Measurements from ENCODE around the gene CC2D1A.

The CC2D1A gene

DNA sequence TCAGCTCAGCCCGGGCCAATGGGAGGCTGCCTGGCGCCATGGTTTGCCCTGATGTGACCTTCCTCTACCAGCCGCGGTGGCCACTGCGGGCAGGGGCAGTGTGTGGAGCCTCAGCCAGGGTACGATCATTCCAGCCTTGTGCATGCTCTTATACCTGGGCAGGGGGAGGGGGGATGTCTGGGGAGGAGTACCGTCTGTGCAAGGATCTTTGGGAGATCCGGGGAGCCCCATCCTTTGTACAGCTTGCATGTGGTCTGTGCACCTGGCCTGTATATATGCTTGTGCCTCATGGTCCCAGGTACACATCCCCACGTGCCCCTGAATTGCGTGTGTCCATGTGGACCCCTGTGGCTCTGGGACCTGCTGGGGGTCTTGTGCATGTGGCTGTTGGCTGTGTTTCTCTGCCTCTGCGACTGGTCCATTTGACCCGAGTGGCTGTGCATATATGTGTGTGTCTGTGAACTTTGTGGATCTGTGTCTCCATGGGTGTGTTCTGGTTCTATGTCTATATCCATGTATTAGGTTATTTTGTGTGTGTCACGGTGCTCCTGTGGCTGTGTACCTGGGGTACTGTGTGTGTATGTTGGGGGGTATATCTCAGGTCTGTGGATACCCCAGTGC lies 41.8 kb upstream of the CC2D1A start:
- TF ChIP-seq, protein P1, sequence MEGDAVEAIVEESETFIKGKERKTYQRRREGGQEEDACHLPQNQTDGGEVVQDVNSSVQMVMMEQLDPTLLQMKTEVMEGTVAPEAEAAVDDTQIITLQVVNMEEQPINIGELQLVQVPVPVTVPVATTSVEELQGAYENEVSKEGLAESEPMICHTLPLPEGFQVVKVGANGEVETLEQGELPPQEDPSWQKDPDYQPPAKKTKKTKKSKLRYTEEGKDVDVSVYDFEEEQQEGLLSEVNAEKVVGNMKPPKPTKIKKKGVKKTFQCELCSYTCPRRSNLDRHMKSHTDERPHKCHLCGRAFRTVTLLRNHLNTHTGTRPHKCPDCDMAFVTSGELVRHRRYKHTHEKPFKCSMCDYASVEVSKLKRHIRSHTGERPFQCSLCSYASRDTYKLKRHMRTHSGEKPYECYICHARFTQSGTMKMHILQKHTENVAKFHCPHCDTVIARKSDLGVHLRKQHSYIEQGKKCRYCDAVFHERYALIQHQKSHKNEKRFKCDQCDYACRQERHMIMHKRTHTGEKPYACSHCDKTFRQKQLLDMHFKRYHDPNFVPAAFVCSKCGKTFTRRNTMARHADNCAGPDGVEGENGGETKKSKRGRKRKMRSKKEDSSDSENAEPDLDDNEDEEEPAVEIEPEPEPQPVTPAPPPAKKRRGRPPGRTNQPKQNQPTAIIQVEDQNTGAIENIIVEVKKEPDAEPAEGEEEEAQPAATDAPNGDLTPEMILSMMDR (IDR thresholded peaks at IDR 0.05; ENCODE audit: low read depth, low read length, missing control alignments) = no peak
- H3K4me3 ChIP-seq (replicated peaks; ENCODE audit: low read depth, low read length) = no peak overlapping the region
- DNase-seq (ENCODE audit: extremely low read depth, low read depth) = no peak

- no peak for DNase-seq (ENCODE audit: extremely low read depth, low read depth)
- TF ChIP-seq, protein P1 (IDR thresholded peaks at IDR 0.05; ENCODE audit: low read depth, low read length, missing control alignments) = no peak
- H3K4me3 ChIP-seq (replicated peaks; ENCODE audit: low read depth, low read length) = peak overlapping the region; percentile 41
These were observed 41.1 kb upstream of the CC2D1A start for GRCh38 chr19:13864667-13865570.

DNA sequence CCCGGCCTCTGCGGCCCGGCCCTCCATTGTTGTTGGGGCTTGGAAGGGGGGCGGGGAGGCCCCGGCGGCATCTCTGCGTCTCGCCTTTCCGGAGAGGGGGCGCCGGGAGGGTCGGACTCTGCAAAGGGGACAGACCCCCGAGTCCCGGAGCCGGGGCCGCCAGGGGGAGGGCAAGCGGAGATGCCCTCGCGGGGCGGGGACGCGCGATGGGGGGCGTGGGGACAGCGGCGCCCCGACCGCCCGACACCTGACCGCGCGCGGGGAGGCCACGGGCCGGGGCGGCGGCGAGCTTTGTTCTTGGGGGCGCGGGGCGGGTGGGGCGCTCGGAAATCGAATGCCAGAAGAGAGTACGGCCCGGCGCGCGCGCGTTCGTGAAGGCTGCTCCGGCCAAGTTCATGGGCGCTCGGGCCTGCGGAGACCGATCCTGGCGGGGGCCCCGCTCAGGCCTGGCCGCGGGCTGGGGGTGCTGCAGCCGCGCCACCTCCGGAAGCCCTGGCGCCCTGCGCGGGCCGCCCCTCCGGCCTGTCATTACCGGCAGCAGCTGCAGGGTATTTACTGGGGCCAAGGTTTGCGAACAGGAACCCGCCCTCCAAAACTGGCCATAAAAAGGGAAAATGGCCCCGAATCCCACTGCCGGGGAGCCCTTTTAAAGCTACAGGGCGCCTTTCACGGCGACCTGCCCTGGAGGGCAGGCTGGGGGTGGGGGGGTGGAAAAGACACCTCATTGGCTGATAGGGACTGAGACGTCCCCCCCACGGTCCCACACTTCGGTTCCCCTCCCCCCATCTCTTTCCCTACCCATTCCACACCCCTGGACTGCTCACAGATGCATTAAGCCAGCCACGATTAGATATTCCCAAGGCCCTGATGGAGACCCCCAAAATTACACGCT lies 40.2 kb upstream of the CC2D1A start:
- no peak for DNase-seq (ENCODE audit: extremely low read depth, low read depth)
- TF ChIP-seq, protein P1 (IDR thresholded peaks at IDR 0.05; ENCODE audit: low read depth, low read length, missing control alignments) = no peak
- peak overlapping the region; percentile 41 for H3K4me3 ChIP-seq (replicated peaks; ENCODE audit: low read depth, low read length)

- TF ChIP-seq, protein P1 (IDR thresholded peaks at IDR 0.05; ENCODE audit: low read depth, low read length, missing control alignments) = no peak
- DNase-seq (ENCODE audit: extremely low read depth, low read depth) = no peak
- H3K4me3 ChIP-seq (replicated peaks; ENCODE audit: low read depth, low read length) = peak overlapping the region; percentile 41
These were observed 39.4 kb upstream of the CC2D1A start for GRCh38 chr19:13866463-13867046.

DNA sequence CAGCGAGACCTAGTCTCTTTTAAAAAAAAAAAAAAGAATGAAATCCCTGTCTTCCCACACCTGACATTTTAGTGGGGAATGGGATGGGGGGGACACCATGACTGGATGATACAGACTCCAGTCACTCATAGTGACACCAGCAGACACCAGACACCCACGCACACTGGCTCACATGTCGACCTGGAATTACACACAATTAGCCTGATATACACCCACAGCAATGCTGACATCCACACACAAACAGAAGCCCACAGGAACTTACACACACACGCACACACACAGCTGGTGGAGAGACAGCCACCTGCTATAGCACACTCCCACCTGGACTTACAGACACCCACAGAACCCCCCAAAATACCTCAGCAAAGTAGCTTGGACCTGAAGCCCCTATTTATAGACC lies 37.3 kb upstream of the CC2D1A start:
- DNase-seq (ENCODE audit: extremely low read depth, low read depth) = no peak
- TF ChIP-seq, protein P1 (IDR thresholded peaks at IDR 0.05; ENCODE audit: low read depth, low read length, missing control alignments) = no peak

DNA sequence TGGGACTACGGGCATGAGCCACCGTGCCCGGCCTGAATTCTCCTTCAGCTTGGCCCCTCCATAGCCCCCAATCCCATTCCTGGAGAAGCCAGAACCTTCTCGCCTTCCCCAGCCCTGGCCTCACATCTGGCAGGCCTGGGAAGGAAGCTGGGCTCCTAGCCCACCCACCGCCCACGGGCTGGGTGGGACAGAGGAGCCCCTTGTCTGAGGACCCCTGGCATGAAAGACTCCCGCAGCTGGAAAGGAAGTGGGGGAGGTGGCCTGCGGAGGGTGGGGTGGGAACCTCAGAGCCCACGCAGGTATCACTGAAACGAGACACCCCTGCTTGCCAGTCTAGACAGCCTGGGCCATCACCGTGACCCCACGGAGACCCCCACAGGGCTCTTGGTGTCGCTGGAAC lies 36.7 kb upstream of the CC2D1A start:
- TF ChIP-seq, protein P1 (IDR thresholded peaks at IDR 0.05; ENCODE audit: low read depth, low read length, missing control alignments) = no peak
- H3K4me3 ChIP-seq (replicated peaks; ENCODE audit: low read depth, low read length) = no peak overlapping the region
- DNase-seq (ENCODE audit: extremely low read depth, low read depth) = no peak

More for the DNA sequence above, 37.3 kb upstream of the CC2D1A start:
- H3K4me3 ChIP-seq (replicated peaks; ENCODE audit: low read depth, low read length) = no peak overlapping the region
